ENCODE results near the gene MTMR3.

DNA sequence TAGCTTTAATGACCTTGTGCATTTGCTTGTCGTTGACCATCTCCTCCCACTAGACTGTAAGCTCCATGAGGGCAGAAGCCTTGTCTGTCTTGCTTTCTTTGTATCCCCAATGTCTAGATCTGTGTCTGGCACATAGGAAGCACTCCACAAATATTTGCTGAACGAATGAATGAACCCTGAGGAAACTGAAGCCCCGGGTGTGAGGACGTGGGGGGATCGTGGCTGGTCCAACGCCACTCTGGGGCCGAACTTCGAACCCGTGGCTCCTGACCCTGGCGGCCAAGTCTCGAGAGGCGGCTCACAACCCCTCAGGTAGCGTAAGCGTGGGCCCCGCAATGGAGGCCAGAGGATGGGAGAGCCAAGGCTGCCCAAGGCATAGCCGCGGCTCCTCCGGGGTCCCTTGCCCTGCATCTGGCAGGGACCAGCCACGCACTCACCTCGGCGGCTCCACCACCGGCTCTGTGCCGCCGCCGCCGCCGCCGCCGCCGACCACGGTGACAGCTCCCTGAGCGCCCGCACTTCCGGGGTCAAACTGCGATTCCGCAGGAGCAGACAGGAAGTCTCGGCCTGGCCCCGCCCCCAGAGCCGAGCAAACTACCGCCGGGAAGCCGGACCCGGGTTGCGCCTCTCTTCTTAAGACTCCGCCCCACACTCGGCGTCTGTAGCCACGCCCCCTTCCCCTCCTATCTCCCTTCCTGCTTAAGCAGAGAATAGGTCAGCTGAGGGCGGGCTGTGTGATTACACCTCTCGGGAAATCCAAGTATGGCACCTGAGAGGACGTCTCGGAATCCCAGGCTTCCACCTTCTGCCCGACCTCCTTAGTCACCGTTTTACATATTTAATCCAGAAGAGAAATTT, 45.0 kb upstream of the MTMR3 start, which contains the start of gene ASCC2:
- TF ChIP-seq, protein P1, sequence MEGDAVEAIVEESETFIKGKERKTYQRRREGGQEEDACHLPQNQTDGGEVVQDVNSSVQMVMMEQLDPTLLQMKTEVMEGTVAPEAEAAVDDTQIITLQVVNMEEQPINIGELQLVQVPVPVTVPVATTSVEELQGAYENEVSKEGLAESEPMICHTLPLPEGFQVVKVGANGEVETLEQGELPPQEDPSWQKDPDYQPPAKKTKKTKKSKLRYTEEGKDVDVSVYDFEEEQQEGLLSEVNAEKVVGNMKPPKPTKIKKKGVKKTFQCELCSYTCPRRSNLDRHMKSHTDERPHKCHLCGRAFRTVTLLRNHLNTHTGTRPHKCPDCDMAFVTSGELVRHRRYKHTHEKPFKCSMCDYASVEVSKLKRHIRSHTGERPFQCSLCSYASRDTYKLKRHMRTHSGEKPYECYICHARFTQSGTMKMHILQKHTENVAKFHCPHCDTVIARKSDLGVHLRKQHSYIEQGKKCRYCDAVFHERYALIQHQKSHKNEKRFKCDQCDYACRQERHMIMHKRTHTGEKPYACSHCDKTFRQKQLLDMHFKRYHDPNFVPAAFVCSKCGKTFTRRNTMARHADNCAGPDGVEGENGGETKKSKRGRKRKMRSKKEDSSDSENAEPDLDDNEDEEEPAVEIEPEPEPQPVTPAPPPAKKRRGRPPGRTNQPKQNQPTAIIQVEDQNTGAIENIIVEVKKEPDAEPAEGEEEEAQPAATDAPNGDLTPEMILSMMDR (IDR thresholded peaks at IDR 0.05): no peak
- no peak for TF ChIP-seq EZH2 (IDR thresholded peaks at IDR 0.05; ENCODE audit: borderline replicate concordance, insufficient read depth, low read depth, low read length, poor library complexity, severe bottlenecking)
